ENCODE data around the gene DPYSL5. TPM values are rescaled to one million over a fixed set of nuclear protein-coding genes. Genes with fewer than 3 reads are reported as not detected.

The DPYSL5 gene
- total and polyA plus RNA-seq, 2 of the 8 experiments (the other 6 are each of a cell fraction or from before 2014, with no cell fraction given), result 11.9 to 16.4 TPM

DNA sequence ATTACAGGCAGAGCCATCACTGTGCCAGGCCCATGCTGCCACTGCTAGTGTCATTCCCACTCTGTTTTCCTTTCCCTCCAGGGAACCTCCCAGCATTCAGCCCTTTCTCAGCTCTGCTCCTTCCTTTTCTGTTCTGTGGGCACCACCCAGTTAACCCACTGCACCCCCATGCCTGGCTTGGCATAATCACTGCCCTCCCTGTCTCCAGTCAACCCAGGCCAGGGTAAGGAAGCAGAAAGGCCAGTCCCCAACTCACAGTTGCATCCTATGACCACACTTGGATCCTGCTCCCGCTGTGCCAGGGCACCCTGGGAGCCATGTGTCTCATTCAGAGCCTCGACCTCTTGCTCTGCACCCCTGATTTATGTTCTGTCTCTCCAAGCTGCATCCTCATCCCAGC lies 32.2 kb downstream of the DPYSL5 start:
- Histone ChIP-seq H3K27me3 (replicated peaks in 1 of 4; ENCODE audit: control insufficient read depth in 3 of 4, extremely low read depth in 1 of 4, insufficient read depth in 3 of 4, low read length in 3 of 4) (no peaks in the 10 kb centered on the region), H2BK120ac (replicated peaks; ENCODE audit: low read depth, low read length) (no peak overlapping the region), H2BK12ac (ENCODE audit: low read depth, low read length) (no peak overlapping the region), H2BK5ac (ENCODE audit: low read depth, low read length) (no peak overlapping the region), H2BK20ac (ENCODE audit: low read length) (no peak overlapping the region), H4K20me1 (replicated peaks in 1 of 2; ENCODE audit: control insufficient read depth in 1 of 2, insufficient read depth in 2 of 2, low read length in 2 of 2) (peaks cover 0 to 9% of the 10 kb centered on the region in 2 experiments), H3K18ac (ENCODE audit: extremely low read depth, low read length) (no peak overlapping the region), H3K4me1 (replicated peaks in 1 of 4; ENCODE audit: control insufficient read depth in 3 of 4, insufficient read depth in 4 of 4, low read length in 3 of 4) (peaks cover 0 to 3% (median 0%) of the 10 kb centered on the region in 4 experiments; a peak in 1 of 7 replicates), H3K9me3 (ENCODE audit: insufficient read depth in 2 of 2, low read depth in 1 of 2, low read length in 1 of 2) (no peaks in the 10 kb centered on the region), H2AFZ (ENCODE audit: low read length) (no peak overlapping the region), H3K4me2 (ENCODE audit: insufficient read depth in 1 of 2, low read depth in 2 of 2, low read length in 2 of 2) (no peak overlapping the region), H2BK15ac (ENCODE audit: low read length) (no peak overlapping the region), H4K91ac (replicated peaks; ENCODE audit: insufficient read length, low read length) (no peak overlapping the region), H3K79me2 (ENCODE audit: control insufficient read depth in 1 of 2, insufficient read depth in 2 of 2, low read length in 2 of 2) (no peaks in the 10 kb centered on the region), H4K8ac (ENCODE audit: extremely low read depth, insufficient read depth, low read length) (no peak overlapping the region), H3K27ac (ENCODE audit: low read depth, low read length) (no peak overlapping the region), H3K56ac (replicated peaks; ENCODE audit: insufficient read length, low read depth, low read length) (no peak overlapping the region), H3K23ac (ENCODE audit: insufficient read length) (no peak overlapping the region), H4K5ac (ENCODE audit: insufficient read length, low read depth, low read length) (no peak overlapping the region), H2AK5ac (ENCODE audit: low read depth, low read length) (no peak overlapping the region), H3K4me3 (ENCODE audit: extremely low read depth in 1 of 4, insufficient read depth in 2 of 4, low read depth in 3 of 4, low read length in 4 of 4) (no peak overlapping the region), H3K4ac (replicated peaks; ENCODE audit: insufficient read length, low read depth, low read length) (no peak overlapping the region), H3K23me2 (ENCODE audit: low read depth, low read length) (no peaks in the 10 kb centered on the region; the same call in 1 of the 2 replicates), H3K36me3 (ENCODE audit: control insufficient read depth in 2 of 4, insufficient read depth in 4 of 4, low read length in 3 of 4) (no peaks in the 10 kb centered on the region), H3K9ac (replicated peaks in 1 of 4; ENCODE audit: extremely low read depth in 1 of 4, low read depth in 3 of 4, low read length in 3 of 4) (no peak overlapping the region), H3K79me1 (ENCODE audit: low read depth, low read length) (no peaks in the 10 kb centered on the region), H3K14ac (ENCODE audit: insufficient read length) (no peak overlapping the region)
- CTCF ChIA-PET (ENCODE audit: partially characterized antibody), result interaction anchor here (1.1 to 1.5 kb wide), 4 partner anchors 15 to 63 kb away, joined by 3 to 6 read pairs (median 3); no protein-coding TSS in a partner anchor
- TF ChIP-seq PHF8 (conservative IDR thresholded peaks at IDR 0.05; ENCODE audit: low read depth, low read length), result no peak
- no peak for TF ChIP-seq HDAC6 (IDR thresholded peaks at IDR 0.05; ENCODE audit: low read depth, low read length)
- DNase-seq (ENCODE audit: low read depth in 1 of 2, low spot score in 2 of 2) (peak in 1 of 2 experiments; percentile 33), FAIRE-seq (no peak)
- WGBS, 2 experiments (ENCODE audit: extremely low coverage in 1 of 2, insufficient coverage in 1 of 2, insufficient read length in 1 of 2, insufficient replicate concordance in 2 of 2, low coverage in 1 of 2, low lambda C conversion rate in 2 of 2, missing lambda C conversion rate in 1 of 2), result 92% methylated on average over 2 of the region's 2 CpGs; no CpG with 5 or more reads in 1 of the 2 experiments
- POLR2A ChIA-PET (ENCODE audit: partially characterized antibody), result no interaction called here
